Placental epithelial cell (primary cell): ENCODE measurements around the gene MXRA7. TPM values are rescaled to one million over a fixed set of nuclear protein-coding genes. Genes with fewer than 3 reads are reported as not detected.

Source experiments
- small RNA-seq: library from RNA; depleted of rRNA; stranded (forward); fragments of <200 nt; gene quantifications from one replicate; pipeline ENCODE3, GENCODE V24; 2012
- total RNA-seq: library from RNA; depleted of rRNA; stranded (reverse); fragments of >200 nt; gene quantifications from 2 replicates; pipeline ENCODE4 v1.2.3, GENCODE V29; 2012

Gene MXRA7
- total RNA-seq: 263 and 346 TPM in 2 replicates

GRCh38 chr17:76710863-76711611 is at the start of gene MXRA7:
MXRA7 (minus strand) TSS chr17:76710965; CDS start chr17:76710946, 19 bp downstream.

GRCh38 chr17:76737676-76738467 is 27.1 kb upstream of the MXRA7 start, which contains the start of gene MFSD11:
MFSD11 (plus strand) TSS chr17:76738119; CDS start chr17:76738353, 234 bp downstream.

GRCh38 chr17:76737082-76737675 is 26.4 kb upstream of the MXRA7 start, which contains the start of gene SRSF2:
SRSF2 (minus strand) TSS chr17:76737331; CDS start chr17:76737160, 171 bp downstream.

GRCh38 chr17:76726776-76727718 is 16.3 kb upstream of the MXRA7 start, which contains the start of gene METTL23:
METTL23 (plus strand) TSS chr17:76726839; CDS start chr17:76729711, 2,872 bp downstream.

GRCh38 chr17:76726231-76726775 is 15.5 kb upstream of the MXRA7 start, which contains the start of gene JMJD6:
JMJD6 (minus strand) TSS chr17:76726606; CDS start chr17:76726475, 131 bp downstream.

GRCh38 chr17:76643553-76644148 is 67.1 kb downstream of the MXRA7 start, which contains the start of gene ST6GALNAC1:
ST6GALNAC1 (minus strand) TSS chr17:76643757; CDS start chr17:76643638, 119 bp downstream.

Small RNAs within 50 kb of the gene (small RNA-seq; reads per million reads assigned to genes)
- gene AC005837.3 (not detected), gene RF02271 (not detected), gene RNU6-227P (0.17 reads per million), gene RNU6-97P (not detected), gene RNY4P36 (not detected)

Other genes with a start within 250 kb of the MXRA7 start
- 0.79 TPM in 1 of 2 replicates, not detected in the other for gene AANAT, start 243.4 kb downstream of the MXRA7 start, total RNA-seq
- gene RHBDF2, start 209.5 kb downstream of the MXRA7 start, total RNA-seq: 11.0 and 15.8 TPM in 2 replicates
- 1.2 and 2.0 TPM in 2 replicates for gene CYGB, start 173.3 kb downstream of the MXRA7 start, total RNA-seq
- 0.43 TPM in 1 of 2 replicates, not detected in the other for gene PRCD, start 170.9 kb downstream of the MXRA7 start, total RNA-seq
- gene ST6GALNAC2, start 125.1 kb downstream of the MXRA7 start, total RNA-seq: 8.6 and 20.8 TPM in 2 replicates
- 0.79 and 1.3 TPM in 2 replicates for gene ST6GALNAC1, start 67.2 kb downstream of the MXRA7 start, total RNA-seq
- gene JMJD6, start 15.6 kb upstream of the MXRA7 start, total RNA-seq: 11.4 and 11.5 TPM in 2 replicates
- gene METTL23, start 15.9 kb upstream of the MXRA7 start, total RNA-seq: 17.9 and 23.2 TPM in 2 replicates
- 94.6 and 210 TPM in 2 replicates for gene SRSF2, start 26.4 kb upstream of the MXRA7 start, total RNA-seq
- 46.2 and 49.5 TPM in 2 replicates for gene MFSD11, start 27.2 kb upstream of the MXRA7 start, total RNA-seq
- gene MGAT5B, start 157.4 kb upstream of the MXRA7 start, total RNA-seq: 2.0 and 2.1 TPM in 2 replicates